ENCODE data around the gene C16orf54. TPM values are rescaled to one million over a fixed set of nuclear protein-coding genes. Genes with fewer than 3 reads are reported as not detected.

The C16orf54 gene
- total and polyA plus RNA-seq, 2 donors (not counting 3 experiments of a cell fraction or from before 2014, with no cell fraction given): not detected

DNA sequence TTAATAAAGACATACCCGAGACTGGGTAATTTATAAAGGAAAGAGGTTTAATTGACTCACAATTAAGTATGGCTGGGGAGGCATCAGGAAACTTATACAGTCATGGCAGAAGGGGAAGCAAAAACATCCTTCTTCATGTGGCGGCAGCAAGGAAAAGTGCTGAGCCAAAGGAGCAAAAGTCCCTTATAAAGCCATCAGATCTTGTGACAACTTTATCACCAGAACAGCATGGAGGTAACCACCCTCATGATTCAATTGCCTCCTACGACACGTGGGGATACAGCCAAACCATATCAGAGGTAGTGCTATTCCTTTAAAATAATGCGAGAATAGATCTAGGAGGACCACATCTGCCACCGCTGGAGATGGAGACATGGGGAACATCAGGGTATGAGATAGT is 9.0 kb downstream of the C16orf54 start:
- Histone ChIP-seq H3K27ac (ENCODE audit: insufficient read depth, low read depth, low read length) (no peak overlapping the region), H3K27me3 (ENCODE audit: control insufficient read depth in 2 of 2, insufficient read depth in 2 of 2, low read length in 2 of 2) (peaks cover 2 to 3% of the 10 kb centered on the region in 2 experiments), H2AFZ (ENCODE audit: low read depth, low read length) (no peak overlapping the region), H3K9ac (replicated peaks; ENCODE audit: extremely low read depth, insufficient read depth, low read length) (no peak overlapping the region), H3K4me1 (ENCODE audit: control insufficient read depth, extremely low read depth, insufficient read depth, low read length) (no peaks in the 10 kb centered on the region), H3K36me3 (ENCODE audit: control insufficient read depth in 2 of 2, extremely low read depth in 1 of 2, insufficient read depth in 2 of 2, low read length in 2 of 2) (no peaks in the 10 kb centered on the region), H3K9me1 (replicated peaks; ENCODE audit: control insufficient read depth, extremely low read depth, insufficient read depth, low read length) (no peaks in the 10 kb centered on the region), H3K4me2 (ENCODE audit: insufficient read depth, low read length) (no peak overlapping the region), H3K79me2 (ENCODE audit: control insufficient read depth, insufficient read depth, low read length) (no peaks in the 10 kb centered on the region), H4K20me1 (replicated peaks; ENCODE audit: control insufficient read depth, extremely low read depth, insufficient read depth, low read length) (no peaks in the 10 kb centered on the region), H3K4me3 (replicated peaks in 1 of 3; ENCODE audit: insufficient read depth in 1 of 3, low read depth in 1 of 3, low read length in 3 of 3) (no peak overlapping the region), H3K9me3 (replicated peaks; ENCODE audit: control insufficient read depth, insufficient read depth, low read length) (no peaks in the 10 kb centered on the region)
- TF ChIP-seq, protein P1, sequence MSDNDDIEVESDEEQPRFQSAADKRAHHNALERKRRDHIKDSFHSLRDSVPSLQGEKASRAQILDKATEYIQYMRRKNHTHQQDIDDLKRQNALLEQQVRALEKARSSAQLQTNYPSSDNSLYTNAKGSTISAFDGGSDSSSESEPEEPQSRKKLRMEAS (IDR thresholded peaks at IDR 0.05; ENCODE audit: insufficient read depth, insufficient read length): no peak
- no peak for TF ChIP-seq POLR2A (IDR thresholded peaks at IDR 0.05; ENCODE audit: low read depth, low read length)
- TF ChIP-seq POLR2AphosphoS5 (IDR thresholded peaks at IDR 0.05; ENCODE audit: insufficient read depth, low read depth, low read length): no peak
- no peak for TF ChIP-seq JUN (IDR thresholded peaks at IDR 0.05; ENCODE audit: borderline replicate concordance, insufficient read depth, insufficient read length, low read depth)
- no peak for TF ChIP-seq EZH2 (IDR thresholded peaks at IDR 0.05; ENCODE audit: borderline replicate concordance, low read depth, low read length, severe bottlenecking)
- no peak for TF ChIP-seq GATA2 (IDR thresholded peaks at IDR 0.05; ENCODE audit: insufficient read depth, insufficient read length, low read depth, low read length)
- no peak for TF ChIP-seq MYC (IDR thresholded peaks at IDR 0.05; ENCODE audit: low read depth, low read length)
- no peak for TF ChIP-seq FOS (IDR thresholded peaks at IDR 0.05; ENCODE audit: borderline replicate concordance, insufficient read depth, low read length)
- TF ChIP-seq, protein P2, sequence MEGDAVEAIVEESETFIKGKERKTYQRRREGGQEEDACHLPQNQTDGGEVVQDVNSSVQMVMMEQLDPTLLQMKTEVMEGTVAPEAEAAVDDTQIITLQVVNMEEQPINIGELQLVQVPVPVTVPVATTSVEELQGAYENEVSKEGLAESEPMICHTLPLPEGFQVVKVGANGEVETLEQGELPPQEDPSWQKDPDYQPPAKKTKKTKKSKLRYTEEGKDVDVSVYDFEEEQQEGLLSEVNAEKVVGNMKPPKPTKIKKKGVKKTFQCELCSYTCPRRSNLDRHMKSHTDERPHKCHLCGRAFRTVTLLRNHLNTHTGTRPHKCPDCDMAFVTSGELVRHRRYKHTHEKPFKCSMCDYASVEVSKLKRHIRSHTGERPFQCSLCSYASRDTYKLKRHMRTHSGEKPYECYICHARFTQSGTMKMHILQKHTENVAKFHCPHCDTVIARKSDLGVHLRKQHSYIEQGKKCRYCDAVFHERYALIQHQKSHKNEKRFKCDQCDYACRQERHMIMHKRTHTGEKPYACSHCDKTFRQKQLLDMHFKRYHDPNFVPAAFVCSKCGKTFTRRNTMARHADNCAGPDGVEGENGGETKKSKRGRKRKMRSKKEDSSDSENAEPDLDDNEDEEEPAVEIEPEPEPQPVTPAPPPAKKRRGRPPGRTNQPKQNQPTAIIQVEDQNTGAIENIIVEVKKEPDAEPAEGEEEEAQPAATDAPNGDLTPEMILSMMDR (IDR thresholded peaks at IDR 0.05; ENCODE audit: extremely low read depth in 1 of 2, insufficient read depth in 1 of 2, low read depth in 1 of 2, low read length in 2 of 2): no peak
- ChIA-PET CTCF (interaction anchor here (1.0 to 1.4 kb wide), 2 partner anchors 46 to 295 kb away, joined by 4 read pairs; no protein-coding TSS in a partner anchor), POLR2A (no interaction called here)
- no TSS peak for BruUV-seq (replicated peaks)
- FAIRE-seq (no peak), DNase-seq (ENCODE audit: low read depth, low spot score) (no peak)
- dilution Hi-C loops (cut with MboI; ENCODE audit: extremely low pct_ligation_motif_present, low sequenced_read_pairs) (no loop called here), intact Hi-C loops (cut with micrococcal nuclease) (no loop called here)
